Tibial nerve (tissue), 4 donors: Measurements from ENCODE around the gene CD247. TPM values are rescaled to one million over a fixed set of nuclear protein-coding genes. Genes with fewer than 3 reads are reported as not detected.

Experiments
- DNase-seq, 2 donors: peaks; one replicate each; pipeline ENCODE4 v3.0.0-alpha.2; 2019; ENCODE audit warnings: low spot score in 2 of 2
- H3K27ac ChIP-seq, 4 donors: fragments of 200-600 bp; sonication (generic) in 3 of 4; one replicate each; pipeline ENCODE4 v1.5.1; 2017 to 2019; ENCODE audit warnings: mild to moderate bottlenecking in 1 of 4
- H3K27me3 ChIP-seq, 2 donors: fragments of 200-600 bp; sonication (generic) in 1 of 2; one replicate each; pipeline versions ENCODE4 v1.5.1 to v1.6.0; 2017 to 2019
- H3K36me3 ChIP-seq, 3 donors: fragments of 200-600 bp; sonication (generic); one replicate each; pipeline ENCODE4 v1.5.1; 2018 to 2019
- H3K4me1 ChIP-seq, 4 donors: fragments of 200-600 bp; sonication (generic) in 3 of 4; one replicate each; pipeline ENCODE4 v1.5.1; 2017 to 2019
- H3K4me3 ChIP-seq, 4 donors: fragments of 200-600 bp; sonication (generic) in 3 of 4; one replicate each; pipeline ENCODE4 v1.5.1; 2017 to 2019; ENCODE audit warnings: mild to moderate bottlenecking in 1 of 4, moderate library complexity in 1 of 4
- H3K9me3 ChIP-seq, 4 donors: fragments of 200-600 bp; sonication (generic) in 3 of 4; one replicate each; pipeline ENCODE4 v1.5.1; 2017 to 2019
- CTCF ChIP-seq, 5 experiments: fragments of 200-600 bp in 3 of 5; fragments of 450-650 bp in 2 of 5; sonication (generic) in 3 of 5; IDR thresholded peaks; one replicate each; pipeline ENCODE4 v1.5.1; 2016 to 2019; ENCODE audit warnings: antibody characterized with exemption in 5 of 5, mild to moderate bottlenecking in 3 of 5, moderate library complexity in 2 of 5
- EP300 ChIP-seq, 2 donors: sonication (generic); formaldehyde crosslinking; IDR thresholded peaks; one replicate each; pipeline ENCODE4 v1.6.1; 2017; ENCODE audit warnings: antibody characterized with exemption in 2 of 2, mild to moderate bottlenecking in 1 of 2
- POLR2A ChIP-seq, 2 donors: fragments of 450-650 bp; IDR thresholded peaks; one replicate each; pipeline ENCODE4 v1.6.1; 2017; ENCODE audit warnings: antibody characterized with exemption in 2 of 2, mild to moderate bottlenecking in 2 of 2, moderate library complexity in 2 of 2
- WGBS, 2 donors: methylation state at CpG; one replicate each; pipeline ENCODE4 v1.1.5; 2018; 5-methylcytosine and 5-hydroxymethylcytosine counted together
- total RNA-seq, 4 donors: library from RNA; depleted of rRNA; stranded (reverse); fragments of >200 nt; gene quantifications; one replicate each; pipeline ENCODE4 v1.1.0, GENCODE V29; 2016

The CD247 gene
- total RNA-seq, 4 donors from 2014 or later, result 1.2 to 1.5 (median 1.4) TPM; not detected in 1

- no peak for DNase-seq
- Histone ChIP-seq H3K36me3 (no peaks in the 10 kb centered on the region), H3K4me3 (no peak overlapping the region), H3K4me1 (peaks cover 0 to 13% (median 5%) of the 10 kb centered on the region in 4 donors), H3K9me3 (peaks cover 0 to 6% (median 0%) of the 10 kb centered on the region in 4 donors), H3K27me3 (peaks cover 0 to 15% of the 10 kb centered on the region in 2 donors), H3K27ac (no peak overlapping the region)
- TF ChIP-seq POLR2A (IDR thresholded peaks at IDR 0.05) (no peak), CTCF (IDR thresholded peaks at IDR 0.05) (no peak), EP300 (IDR thresholded peaks at IDR 0.05) (no peak)
- 79 to 85% methylated on average over 17 of the region's 17 CpGs for WGBS, 2 donors
These were observed 79.9 kb downstream of the CD247 start for GRCh38 chr1:167438171-167439138.

- Histone ChIP-seq H3K27ac (no peak overlapping the region), H3K36me3 (no peaks in the 10 kb centered on the region), H3K4me1 (peaks cover 0 to 13% (median 5%) of the 10 kb centered on the region in 4 donors), H3K4me3 (no peak overlapping the region), H3K9me3 (peaks cover 0 to 6% (median 0%) of the 10 kb centered on the region in 4 donors), H3K27me3 (peaks cover 0 to 15% of the 10 kb centered on the region in 2 donors)
- WGBS, 2 donors, result 79 to 94% methylated on average over 4 of the region's 4 CpGs
- TF ChIP-seq EP300 (IDR thresholded peaks at IDR 0.05) (no peak), POLR2A (IDR thresholded peaks at IDR 0.05) (no peak), CTCF (IDR thresholded peaks at IDR 0.05) (no peak)
- DNase-seq, result no peak
These were observed 82.8 kb downstream of the CD247 start for GRCh38 chr1:167435484-167435883.

- H3K36me3 ChIP-seq, result no peaks in the 10 kb centered on the region
- peaks cover 0 to 14% of the 10 kb centered on the region in 2 donors for H3K27me3 ChIP-seq
- peaks cover 0 to 6% (median 3%) of the 10 kb centered on the region in 4 donors for H3K4me1 ChIP-seq
- no peak overlapping the region for H3K4me3 ChIP-seq
- no peak for DNase-seq
- TF ChIP-seq EP300 (IDR thresholded peaks at IDR 0.05), result no peak
- TF ChIP-seq CTCF (IDR thresholded peaks at IDR 0.05), result no peak
- no peak for TF ChIP-seq POLR2A (IDR thresholded peaks at IDR 0.05)
- no peak overlapping the region for H3K27ac ChIP-seq
- WGBS, 2 donors, result 92 to 93% methylated on average over 6 of the region's 6 CpGs
- peaks cover 0 to 6% (median 0%) of the 10 kb centered on the region in 4 donors for H3K9me3 ChIP-seq
These were observed 84.0 kb downstream of the CD247 start for GRCh38 chr1:167434306-167434705.

GRCh38 chr1:167433884-167434283, 84.4 kb downstream of the CD247 start:
- Histone ChIP-seq H3K27me3 (peaks cover 0 to 9% of the 10 kb centered on the region in 2 donors), H3K4me1 (peaks cover 0 to 2% (median under 1%) of the 10 kb centered on the region in 4 donors), H3K27ac (no peak overlapping the region), H3K4me3 (no peak overlapping the region), H3K9me3 (peaks cover 0 to 6% (median 0%) of the 10 kb centered on the region in 4 donors), H3K36me3 (no peaks in the 10 kb centered on the region)
- no peak for DNase-seq
- 91 to 98% methylated on average over 6 of the region's 6 CpGs for WGBS, 2 donors
- TF ChIP-seq EP300 (IDR thresholded peaks at IDR 0.05), result no peak

GRCh38 chr1:167432780-167433179, 85.5 kb downstream of the CD247 start:
- no peak for DNase-seq
- 96 to 97% methylated on average over 7 of the region's 7 CpGs for WGBS, 2 donors

More at GRCh38 chr1:167432780-167433179, 85.5 kb downstream of the CD247 start:
- no peaks in the 10 kb centered on the region for H3K27me3 ChIP-seq
- TF ChIP-seq EP300 (IDR thresholded peaks at IDR 0.05) (no peak), POLR2A (IDR thresholded peaks at IDR 0.05) (no peak), CTCF (IDR thresholded peaks at IDR 0.05) (no peak)
- peaks cover 0 to 6% (median 0%) of the 10 kb centered on the region in 4 donors for H3K9me3 ChIP-seq
- H3K36me3 ChIP-seq, result no peaks in the 10 kb centered on the region
- H3K4me3 ChIP-seq, result no peak overlapping the region
- no peaks in the 10 kb centered on the region for H3K4me1 ChIP-seq
- no peak overlapping the region for H3K27ac ChIP-seq
